Astrocyte of the hippocampus (primary cell): ENCODE measurements around the gene PHTF2.
"Not testable (repeated sequence)": the region's sequence is repeated elsewhere in the genome, so short reads cannot be mapped to it uniquely, and the experiment has no call there.

Experiments
- DNase-seq: peaks from one replicate; pipeline ENCODE4 v3.0.0; 2011; ENCODE audit warnings: low read depth, low spot score

PHTF2 gene

GRCh38 chr7:77798394-77799077, at the start of gene PHTF2, which contains the start of gene TMEM60:
Gene PHTF2, plus strand, starts transcription at chr7:77798773.
Gene TMEM60, minus strand, starts transcription at chr7:77798434. Its CDS starts 4,061 bp downstream, at chr7:77794373.
- DNase-seq = peak; percentile 100

GRCh38 chr7:77752016-77752415, 46.6 kb upstream of the PHTF2 start:
- DNase-seq = no peak

- DNase-seq = no peak
These were observed 45.4 kb upstream of the PHTF2 start for GRCh38 chr7:77753173-77753572.

- DNase-seq = no peak
These were observed 41.0 kb upstream of the PHTF2 start for GRCh38 chr7:77757589-77757988.

DNA sequence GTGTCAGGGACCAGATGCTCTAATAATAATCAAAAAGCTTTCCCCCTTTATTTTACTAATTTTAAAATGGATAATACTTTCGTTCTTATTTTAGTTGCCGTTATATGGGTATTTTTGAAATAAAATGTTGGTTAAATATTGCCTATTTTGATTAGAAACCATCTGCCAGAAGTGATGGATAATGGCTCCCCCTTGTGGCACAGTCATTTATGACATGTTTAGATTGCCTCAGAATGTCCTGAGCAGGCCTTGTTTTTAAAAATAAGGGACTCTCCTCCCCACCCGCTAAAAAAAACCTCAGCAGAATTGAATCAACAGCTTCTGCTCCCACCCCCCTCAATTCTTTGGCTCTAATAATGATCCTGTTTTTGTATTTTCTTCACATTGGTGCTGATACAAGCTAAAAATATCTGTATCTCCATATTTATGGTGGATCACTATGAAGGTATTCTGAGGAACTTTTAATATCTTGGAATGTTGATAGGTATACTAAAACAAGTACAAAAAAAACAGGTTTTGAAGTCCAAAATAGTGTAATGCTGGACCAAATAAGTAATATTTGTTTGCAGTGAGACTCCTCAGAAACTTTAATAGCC, 39.2 kb upstream of the PHTF2 start:
- peak; percentile 85 for DNase-seq

- DNase-seq = no peak
These were observed 37.6 kb upstream of the PHTF2 start for GRCh38 chr7:77760809-77761453.

DNA sequence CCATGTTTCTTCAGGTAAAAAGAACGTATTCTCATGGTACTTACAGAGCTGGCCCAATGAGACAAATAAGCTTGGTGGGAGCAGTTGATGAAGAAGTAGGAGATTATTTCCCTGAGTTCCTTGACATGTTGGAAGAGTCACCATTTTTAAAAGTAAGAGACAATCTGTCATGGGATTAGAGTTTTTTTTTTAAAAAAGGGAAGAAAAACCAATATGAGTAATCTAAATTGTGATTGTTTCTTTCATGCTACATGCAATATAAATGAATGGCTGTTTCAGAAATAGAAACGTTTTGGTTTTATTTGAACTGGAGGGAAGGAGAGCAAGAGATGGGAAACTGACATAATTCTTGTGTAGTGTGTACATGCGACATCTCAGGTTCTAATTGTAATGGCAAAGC, 33.1 kb upstream of the PHTF2 start:
- no peak for DNase-seq

- DNase-seq = peak; percentile 14
These were observed 32.4 kb upstream of the PHTF2 start for GRCh38 chr7:77765906-77766800.

DNA sequence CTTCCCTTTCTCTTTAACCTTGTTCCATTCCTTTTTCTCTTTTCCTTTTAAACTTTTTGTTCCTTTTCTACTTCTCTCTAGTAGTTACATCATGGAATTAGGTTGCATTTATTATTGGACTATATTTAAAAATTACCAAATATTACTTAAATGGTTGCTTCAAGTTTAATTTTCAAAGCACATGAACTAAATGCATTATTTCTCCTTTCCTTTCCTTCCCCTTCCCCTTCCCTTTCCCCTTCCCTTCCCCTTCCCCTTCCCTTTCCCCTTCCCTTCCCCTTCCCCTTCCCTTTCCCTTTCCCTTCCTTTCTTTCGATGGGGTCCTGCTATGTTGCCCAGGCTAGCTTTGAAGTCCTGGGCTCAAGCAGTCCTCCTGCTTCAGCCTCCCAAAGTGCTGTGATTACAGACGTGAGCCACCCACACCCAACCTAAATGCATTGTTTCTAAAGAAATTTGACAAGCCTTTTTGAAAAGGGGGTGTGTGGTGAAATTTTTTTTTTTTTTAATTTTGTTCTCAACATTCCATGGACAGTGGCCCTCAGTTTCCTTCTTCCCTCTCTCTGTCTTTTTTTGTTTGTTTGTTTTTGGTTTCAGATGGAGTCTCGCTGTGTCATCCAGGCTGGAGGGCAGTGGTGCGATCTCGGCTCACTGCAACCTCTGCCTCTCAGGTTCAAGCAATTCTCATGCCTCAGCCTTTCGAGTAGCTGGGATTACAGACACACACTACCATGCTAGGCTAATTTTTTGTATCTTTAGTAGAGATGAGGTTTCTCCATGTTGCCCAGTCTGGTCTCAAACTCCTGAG, 31.6 kb upstream of the PHTF2 start:
- no peak for DNase-seq

GRCh38 chr7:77770316-77770715, 28.3 kb upstream of the PHTF2 start:
- no peak for DNase-seq

- DNase-seq = no peak
These were observed 26.7 kb upstream of the PHTF2 start for GRCh38 chr7:77771901-77772300.

GRCh38 chr7:77778535-77778934, 20.0 kb upstream of the PHTF2 start:
- no peak for DNase-seq

- DNase-seq = no peak
These were observed 16.2 kb upstream of the PHTF2 start for GRCh38 chr7:77782383-77782782.

DNA sequence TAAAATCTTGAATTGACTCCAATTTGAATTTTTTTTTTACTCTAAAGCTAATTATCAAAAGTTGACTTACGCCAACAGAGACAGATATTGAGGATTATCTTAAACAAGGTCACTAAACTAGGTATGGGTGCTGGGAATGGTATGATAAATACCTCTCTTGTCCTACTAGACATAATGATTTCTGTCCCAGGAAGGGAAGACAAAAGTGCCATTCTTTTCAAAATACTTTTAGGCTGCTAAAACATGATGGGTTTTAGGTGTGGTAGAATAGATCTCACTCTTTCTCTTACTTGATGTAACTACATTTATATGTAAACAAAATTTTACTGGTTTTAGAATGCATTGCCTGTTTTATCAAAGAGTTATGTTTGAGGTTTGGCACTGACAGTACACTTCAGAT, 15.5 kb upstream of the PHTF2 start:
- no peak for DNase-seq

DNA sequence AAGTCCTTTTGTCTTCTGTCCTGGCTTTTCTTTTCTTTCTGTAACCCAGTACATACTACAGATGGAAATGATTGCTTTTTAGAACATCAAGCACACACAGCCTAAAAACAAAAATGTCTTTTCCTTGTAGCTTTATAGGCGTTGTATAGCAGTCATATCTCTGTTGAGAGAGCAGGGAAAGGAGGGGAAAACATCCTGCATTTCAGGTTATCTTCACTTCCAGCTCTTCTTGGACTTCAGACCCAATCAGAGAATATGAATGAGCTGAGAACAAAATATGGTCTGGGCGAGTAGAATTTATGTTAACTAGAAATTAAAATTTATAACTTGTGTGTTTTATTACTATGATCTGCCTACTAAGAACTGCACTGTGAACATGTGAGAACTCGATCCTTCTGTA, 15.0 kb upstream of the PHTF2 start:
- DNase-seq = no peak

DNA sequence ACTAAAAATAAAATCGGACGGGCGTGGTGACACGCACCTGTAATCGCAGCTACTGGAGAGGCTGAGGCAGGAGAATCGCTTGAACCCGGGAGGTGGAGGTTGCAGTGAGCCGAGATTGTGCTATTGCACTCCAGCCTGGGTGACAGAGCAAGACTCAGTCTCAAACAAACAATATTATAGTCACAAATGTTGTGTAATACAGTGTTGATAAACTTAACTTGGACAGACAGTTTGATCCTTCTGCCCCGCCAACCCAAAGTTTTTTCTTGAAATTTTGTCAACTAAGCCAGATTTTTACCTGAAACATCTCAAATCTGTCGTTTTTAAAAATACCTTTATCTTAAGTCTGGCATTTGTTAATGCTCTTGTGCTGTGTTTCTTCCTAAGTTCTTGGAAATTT, 14.1 kb upstream of the PHTF2 start:
- DNase-seq = not testable (repeated sequence)

DNA sequence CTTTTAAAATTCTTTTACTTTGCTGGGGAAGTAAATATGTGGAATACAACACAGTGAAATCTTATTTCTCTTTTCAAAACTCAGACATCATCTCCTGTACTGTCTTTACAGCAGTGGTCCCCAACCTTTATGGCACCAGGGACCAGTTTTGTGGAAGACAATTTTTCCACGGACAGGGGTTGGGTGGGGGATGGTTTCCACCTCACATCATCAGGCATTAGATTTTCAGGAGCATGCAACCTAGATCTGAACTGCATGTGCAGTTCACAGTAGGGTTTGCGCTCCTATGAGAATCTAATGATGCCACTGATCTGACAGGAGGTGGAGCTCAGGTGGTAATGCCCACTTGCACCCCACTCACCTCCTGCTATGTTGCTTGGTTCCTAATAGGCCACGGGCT, 12.6 kb upstream of the PHTF2 start:
- DNase-seq = no peak

GRCh38 chr7:77786741-77787140, 11.8 kb upstream of the PHTF2 start:
- no peak for DNase-seq

DNA sequence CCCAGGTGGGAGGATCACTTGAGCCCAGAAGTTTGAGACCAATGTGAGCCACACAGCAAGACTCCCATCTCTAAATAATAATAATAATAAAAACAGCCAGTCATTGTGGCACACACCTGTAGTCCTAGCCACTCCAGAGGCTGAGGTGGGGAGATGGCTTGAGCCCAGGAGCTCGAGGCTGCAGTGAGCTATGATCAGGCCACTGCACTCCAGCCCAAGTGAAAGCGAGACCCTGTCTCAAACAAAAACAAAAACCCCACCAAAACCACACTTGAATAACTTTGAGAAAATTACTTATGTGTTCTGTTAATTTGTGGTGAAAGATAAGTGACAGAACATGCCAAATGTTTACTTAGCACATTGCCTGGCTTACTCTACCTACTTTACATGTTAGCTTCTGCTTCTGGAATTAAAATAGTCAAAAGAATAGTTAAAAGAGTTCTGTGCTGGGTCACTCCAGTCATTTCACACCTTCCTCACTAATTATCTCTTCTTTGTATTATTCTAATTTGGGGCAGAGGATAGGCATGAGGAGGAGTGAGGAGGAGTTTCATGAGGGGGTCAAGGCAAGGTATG, 10.2 kb upstream of the PHTF2 start:
- DNase-seq = no peak

GRCh38 chr7:77791336-77791735, 7.2 kb upstream of the PHTF2 start:
- DNase-seq = no peak

DNA sequence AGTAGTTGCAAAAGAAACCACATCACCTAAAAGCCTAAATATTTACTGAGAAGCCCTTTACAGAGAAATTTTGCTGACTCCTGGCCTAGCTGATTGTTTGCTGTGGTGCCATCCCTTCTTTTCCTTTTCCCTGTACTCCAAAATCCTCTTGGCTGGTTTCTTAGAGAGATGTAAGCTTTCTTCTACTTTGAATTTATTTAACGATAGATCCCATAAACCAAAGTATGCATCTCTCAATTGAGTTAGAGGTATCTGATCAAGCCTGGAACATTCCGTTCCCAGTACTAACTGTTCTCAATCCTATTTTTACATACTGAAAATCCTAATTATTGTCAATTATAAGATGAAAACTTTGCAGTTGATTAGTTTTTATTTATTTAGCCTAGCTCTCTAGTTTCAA, 6.6 kb upstream of the PHTF2 start:
- no peak for DNase-seq
